Measurements from ENCODE around the gene MARK3.

DNA sequence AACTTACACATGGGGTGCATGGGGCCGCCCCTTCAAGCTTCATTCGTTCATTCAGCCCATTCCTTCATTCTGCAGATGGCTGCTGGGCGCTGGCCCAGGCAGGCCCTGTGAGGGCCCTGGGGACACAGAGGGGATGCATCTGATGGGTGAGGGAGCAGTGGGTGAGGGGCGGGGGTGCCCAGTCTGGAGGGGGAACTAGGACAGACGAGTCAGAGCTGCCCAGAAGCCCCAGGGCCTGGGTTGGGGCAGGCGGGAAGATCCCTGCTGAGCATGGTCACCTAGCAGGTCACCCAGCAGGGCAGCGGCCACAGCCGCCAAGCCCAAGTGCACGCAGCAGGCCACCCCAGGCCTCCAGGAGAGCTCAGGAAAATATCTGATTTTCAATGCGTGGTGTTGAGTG, 157.9 kb downstream of the MARK3 start:
- TF ChIP-seq, protein P1, sequence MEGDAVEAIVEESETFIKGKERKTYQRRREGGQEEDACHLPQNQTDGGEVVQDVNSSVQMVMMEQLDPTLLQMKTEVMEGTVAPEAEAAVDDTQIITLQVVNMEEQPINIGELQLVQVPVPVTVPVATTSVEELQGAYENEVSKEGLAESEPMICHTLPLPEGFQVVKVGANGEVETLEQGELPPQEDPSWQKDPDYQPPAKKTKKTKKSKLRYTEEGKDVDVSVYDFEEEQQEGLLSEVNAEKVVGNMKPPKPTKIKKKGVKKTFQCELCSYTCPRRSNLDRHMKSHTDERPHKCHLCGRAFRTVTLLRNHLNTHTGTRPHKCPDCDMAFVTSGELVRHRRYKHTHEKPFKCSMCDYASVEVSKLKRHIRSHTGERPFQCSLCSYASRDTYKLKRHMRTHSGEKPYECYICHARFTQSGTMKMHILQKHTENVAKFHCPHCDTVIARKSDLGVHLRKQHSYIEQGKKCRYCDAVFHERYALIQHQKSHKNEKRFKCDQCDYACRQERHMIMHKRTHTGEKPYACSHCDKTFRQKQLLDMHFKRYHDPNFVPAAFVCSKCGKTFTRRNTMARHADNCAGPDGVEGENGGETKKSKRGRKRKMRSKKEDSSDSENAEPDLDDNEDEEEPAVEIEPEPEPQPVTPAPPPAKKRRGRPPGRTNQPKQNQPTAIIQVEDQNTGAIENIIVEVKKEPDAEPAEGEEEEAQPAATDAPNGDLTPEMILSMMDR (IDR thresholded peaks at IDR 0.05; ENCODE audit: borderline replicate concordance, extremely low read depth, low read length, poor library complexity, severe bottlenecking) = no peak
- TF ChIP-seq EZH2 (IDR thresholded peaks at IDR 0.05; ENCODE audit: borderline replicate concordance, low read depth, low read length, severe bottlenecking) = no peak

All from DND-41 (cell line).